Suprapubic skin (tissue), 4 donors: ENCODE data around the gene TPD52L2. TPM values are rescaled to one million over a fixed set of nuclear protein-coding genes. Genes with fewer than 3 reads are reported as not detected.
"Not testable (repeated sequence)": the region's sequence is repeated elsewhere in the genome, so short reads cannot be mapped to it uniquely, and the experiment has no call there.

ENCODE experiments used
- DNase-seq, 2 donors: peaks; one replicate each; pipeline ENCODE4 v3.0.0-alpha.2; 2019; ENCODE audit warnings: low spot score in 2 of 2
- H3K27ac ChIP-seq: fragments of 200-600 bp; sonication (generic); one replicate; pipeline ENCODE4 v1.5.1; 2019
- H3K27me3 ChIP-seq: fragments of 200-600 bp; sonication (generic); one replicate; pipeline ENCODE4 v1.5.1; 2019
- H3K36me3 ChIP-seq: fragments of 200-600 bp; sonication (generic); one replicate; pipeline ENCODE4 v1.5.1; 2019
- H3K4me1 ChIP-seq: fragments of 200-600 bp; sonication (generic); one replicate; pipeline ENCODE4 v1.5.1; 2019
- H3K4me3 ChIP-seq: fragments of 200-600 bp; sonication (generic); one replicate; pipeline ENCODE4 v1.5.1; 2019; ENCODE audit warnings: mild to moderate bottlenecking
- H3K9me3 ChIP-seq: fragments of 200-600 bp; sonication (generic); one replicate; pipeline ENCODE4 v1.5.1; 2019
- CTCF ChIP-seq, 2 donors: fragments of 200-600 bp in 1 of 2; fragments of 450-650 bp in 1 of 2; sonication (generic) in 1 of 2; IDR thresholded peaks; one replicate each; pipeline ENCODE4 v1.5.1; 2016 to 2019; ENCODE audit warnings: antibody characterized with exemption in 2 of 2, mild to moderate bottlenecking in 1 of 2, moderate library complexity in 1 of 2
- EP300 ChIP-seq: sonication (generic); formaldehyde crosslinking; IDR thresholded peaks from one replicate; pipeline ENCODE4 v1.6.1; 2017; ENCODE audit warnings: antibody characterized with exemption
- POLR2A ChIP-seq, 2 donors: fragments of 450-650 bp; IDR thresholded peaks; one replicate each; pipeline ENCODE4 v1.6.1; 2017; ENCODE audit warnings: antibody characterized with exemption in 2 of 2, mild to moderate bottlenecking in 2 of 2, moderate library complexity in 2 of 2
- POLR2AphosphoS5 ChIP-seq, 3 donors: sonication (generic); formaldehyde crosslinking; IDR thresholded peaks; one replicate each; pipeline ENCODE4 v1.6.1; 2017; ENCODE audit warnings: antibody characterized with exemption in 3 of 3
- WGBS: methylation state at CpG from one replicate; pipeline ENCODE4 v1.1.5; 2018; 5-methylcytosine and 5-hydroxymethylcytosine counted together
- total RNA-seq, 4 donors: library from RNA; depleted of rRNA; stranded (reverse); fragments of >200 nt; gene quantifications; one replicate each; pipeline ENCODE4 v1.1.0, GENCODE V29; 2016

Gene TPD52L2
- total RNA-seq, 4 donors from 2014 or later = 66.5 to 87.4 (median 74.1) TPM

- TF ChIP-seq POLR2AphosphoS5 (IDR thresholded peaks at IDR 0.05) (no peak), CTCF (IDR thresholded peaks at IDR 0.05) (no peak), EP300 (no peak), POLR2A (IDR thresholded peaks at IDR 0.05) (no peak)
- no peaks in the 10 kb centered on the region for H3K9me3 ChIP-seq
- H3K4me1 ChIP-seq = peaks cover 31% of the 10 kb centered on the region
- H3K36me3 ChIP-seq = no peaks in the 10 kb centered on the region
- no peak overlapping the region for H3K4me3 ChIP-seq
- WGBS = 81% methylated on average over 13 of the region's 28 CpGs
- no peak for DNase-seq
- H3K27me3 ChIP-seq = peaks cover 26% of the 10 kb centered on the region
- H3K27ac ChIP-seq = peak overlapping the region; percentile 51
These were observed 16.8 kb upstream of the TPD52L2 start for GRCh38 chr20:63848003-63848911.

- WGBS = 72% methylated on average over 23 of the region's 27 CpGs
- H3K36me3 ChIP-seq = no peaks in the 10 kb centered on the region
- TF ChIP-seq POLR2AphosphoS5 (IDR thresholded peaks at IDR 0.05) (no peak), EP300 (no peak), POLR2A (IDR thresholded peaks at IDR 0.05) (no peak), CTCF (IDR thresholded peaks at IDR 0.05) (no peak)
- H3K27me3 ChIP-seq = peaks cover 36% of the 10 kb centered on the region
- H3K4me1 ChIP-seq = peaks cover 46% of the 10 kb centered on the region
- H3K4me3 ChIP-seq = no peak overlapping the region
- no peak for DNase-seq
- no peak overlapping the region for H3K27ac ChIP-seq
- no peaks in the 10 kb centered on the region for H3K9me3 ChIP-seq
These were observed 14.2 kb upstream of the TPD52L2 start for GRCh38 chr20:63850689-63851547.

GRCh38 chr20:63851548-63851943 is 13.5 kb upstream of the TPD52L2 start:
- H3K4me3 ChIP-seq, DNase-seq, H3K9me3 ChIP-seq, H3K27ac ChIP-seq, H3K36me3 ChIP-seq: not testable (repeated sequence)
- WGBS = 94% methylated on average over 14 of the region's 14 CpGs
- H3K27me3 ChIP-seq = peaks cover 35% of the 10 kb centered on the region
- peaks cover 44% of the 10 kb centered on the region for H3K4me1 ChIP-seq

GRCh38 chr20:63853733-63854068 is 11.4 kb upstream of the TPD52L2 start:
- not testable (repeated sequence) for H3K9me3 ChIP-seq, H3K36me3 ChIP-seq, DNase-seq
- Histone ChIP-seq H3K4me3 (peak overlapping the region; percentile 33), H3K27me3 (peaks cover 26% of the 10 kb centered on the region), H3K4me1 (peaks cover 49% of the 10 kb centered on the region), H3K27ac (peak overlapping the region; percentile 78)
- 69% methylated on average over 4 of the region's 4 CpGs for WGBS

- 13% methylated on average over 4 of the region's 17 CpGs for WGBS
- Histone ChIP-seq H3K4me3 (peak overlapping the region; percentile 33), H3K27me3 (peaks cover 26% of the 10 kb centered on the region), H3K36me3 (no peaks in the 10 kb centered on the region), H3K4me1 (peaks cover 54% of the 10 kb centered on the region), H3K9me3 (no peaks in the 10 kb centered on the region), H3K27ac (peak overlapping the region; percentile 78)
- no peak for TF ChIP-seq CTCF (IDR thresholded peaks at IDR 0.05)
- TF ChIP-seq POLR2AphosphoS5 (IDR thresholded peaks at IDR 0.05) = no peak
- no peak for TF ChIP-seq POLR2A (IDR thresholded peaks at IDR 0.05)
- no peak for TF ChIP-seq EP300
- DNase-seq = no peak
These were observed 10.9 kb upstream of the TPD52L2 start for GRCh38 chr20:63854069-63854765.
